Measurements from ENCODE around the gene CLEC2L.

Gene CLEC2L

DNA sequence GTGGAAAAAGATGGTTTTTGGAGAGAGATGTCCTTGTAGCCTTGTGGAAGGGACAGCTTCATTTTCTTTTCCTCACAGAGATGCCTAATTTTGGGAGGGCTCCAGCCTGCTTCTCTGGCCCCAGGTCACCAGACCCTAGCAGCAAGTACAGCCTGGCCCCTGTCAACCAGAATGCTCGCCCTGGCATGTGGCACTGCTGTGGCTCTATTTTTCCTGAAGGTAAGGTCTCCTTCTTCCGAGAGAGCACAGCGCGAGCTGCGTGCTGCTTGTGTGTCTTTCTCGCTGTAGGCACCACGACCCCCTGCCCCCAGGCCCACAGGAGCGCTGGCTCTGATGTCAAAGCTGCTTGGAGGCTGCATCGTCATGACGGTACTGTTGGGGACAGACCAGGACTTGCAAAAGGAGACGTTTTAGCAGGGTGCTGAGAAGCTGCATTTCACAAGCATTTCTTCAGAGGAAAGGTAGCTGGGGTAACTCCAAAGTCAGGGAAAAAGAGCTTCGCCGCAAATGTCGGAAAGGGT, 58.7 kb downstream of the CLEC2L start:
- H3K36me3 ChIP-seq (replicated peaks): peaks cover 10% of the 10 kb centered on the region; the same call in 1 of the 2 replicates
- no peak for DNase-seq (ENCODE audit: low spot score in 2 of 2)
- peaks cover 12% of the 10 kb centered on the region for H3K4me1 ChIP-seq
- no peaks in the 10 kb centered on the region for H3K27me3 ChIP-seq (ENCODE audit: low read depth)
- H3K9me3 ChIP-seq: no peaks in the 10 kb centered on the region
- in situ Hi-C loops (cut with MboI; ENCODE audit: low sequenced_read_pairs): no loop called here
- no peak overlapping the region for H3K4me3 ChIP-seq

DNA sequence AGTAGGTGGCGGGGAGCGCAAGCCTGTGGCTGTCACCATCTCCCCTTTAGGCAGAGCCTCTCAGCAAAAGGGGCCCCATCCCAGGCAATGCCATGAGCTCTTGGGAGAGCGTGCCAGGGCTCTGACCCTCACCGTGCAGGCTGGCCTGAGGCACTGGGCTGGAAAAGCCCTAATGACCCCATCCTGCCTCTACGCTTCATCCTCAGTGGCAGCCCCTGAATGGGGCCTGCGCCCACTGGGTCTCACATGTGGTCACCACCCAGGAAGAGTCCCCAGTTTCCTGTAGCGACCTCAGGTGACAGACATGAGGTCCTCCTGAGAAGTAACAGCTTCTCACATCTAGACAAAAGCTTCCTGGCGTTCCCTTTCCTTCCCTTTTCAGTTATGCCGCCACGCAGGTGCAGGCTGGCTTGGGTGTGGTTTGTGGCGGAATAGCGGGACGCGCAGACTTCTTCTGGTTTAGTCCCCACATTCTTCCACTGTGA, 59.2 kb downstream of the CLEC2L start:
- H3K36me3 ChIP-seq (replicated peaks): peaks cover 10% of the 10 kb centered on the region; the same call in 1 of the 2 replicates
- H3K4me1 ChIP-seq: peaks cover 12% of the 10 kb centered on the region
- DNase-seq (ENCODE audit: low spot score in 2 of 2): no peak
- H3K9me3 ChIP-seq: no peaks in the 10 kb centered on the region
- in situ Hi-C loops (cut with MboI; ENCODE audit: low sequenced_read_pairs): no loop called here
- H3K4me3 ChIP-seq: no peak overlapping the region
- H3K27me3 ChIP-seq (ENCODE audit: low read depth): no peaks in the 10 kb centered on the region

DNA sequence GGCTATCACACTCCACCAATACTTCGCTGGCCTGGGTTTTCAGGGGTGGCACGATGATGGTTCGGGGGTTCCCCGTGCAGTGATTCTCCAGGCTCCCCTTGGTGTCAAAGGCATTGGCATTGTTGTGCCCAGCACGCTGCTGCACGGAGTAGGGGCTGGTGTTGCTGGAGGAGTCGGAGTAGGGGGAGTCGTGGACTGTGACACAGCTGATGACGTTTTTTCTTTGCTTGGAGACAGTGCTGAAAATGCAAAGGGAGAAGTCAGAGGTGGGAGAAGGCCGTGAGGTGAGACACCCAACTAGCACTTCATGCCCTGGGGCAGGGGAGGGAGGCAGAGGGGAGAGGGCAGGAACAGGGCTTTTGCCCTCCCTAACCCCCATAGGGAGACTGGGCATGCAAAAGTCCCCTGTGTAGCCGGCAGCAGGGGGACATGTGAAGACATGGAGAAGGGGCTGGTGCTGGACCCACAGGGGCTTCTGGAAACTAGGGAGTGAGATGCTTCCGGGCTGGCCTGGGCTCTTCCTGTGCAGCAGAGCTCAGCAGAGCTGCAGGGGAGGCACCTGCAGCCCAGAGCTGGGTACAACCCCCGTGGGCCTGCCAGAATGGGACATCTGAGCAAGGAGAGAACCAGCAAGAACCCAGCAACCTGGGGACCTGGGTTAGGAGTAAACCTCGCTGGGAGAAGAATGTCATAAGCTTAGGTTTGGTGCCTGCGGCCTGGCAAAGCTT, 60.5 kb downstream of the CLEC2L start:
- peaks cover 12% of the 10 kb centered on the region for H3K4me1 ChIP-seq
- H3K36me3 ChIP-seq (replicated peaks): peaks cover 10% of the 10 kb centered on the region; the same call in 1 of the 2 replicates
- no peak overlapping the region for H3K4me3 ChIP-seq
- DNase-seq (ENCODE audit: low spot score in 2 of 2): no peak
- no peaks in the 10 kb centered on the region for H3K27me3 ChIP-seq (ENCODE audit: low read depth)
- in situ Hi-C loops (cut with MboI; ENCODE audit: low sequenced_read_pairs): no loop called here
- H3K9me3 ChIP-seq: no peaks in the 10 kb centered on the region

DNA sequence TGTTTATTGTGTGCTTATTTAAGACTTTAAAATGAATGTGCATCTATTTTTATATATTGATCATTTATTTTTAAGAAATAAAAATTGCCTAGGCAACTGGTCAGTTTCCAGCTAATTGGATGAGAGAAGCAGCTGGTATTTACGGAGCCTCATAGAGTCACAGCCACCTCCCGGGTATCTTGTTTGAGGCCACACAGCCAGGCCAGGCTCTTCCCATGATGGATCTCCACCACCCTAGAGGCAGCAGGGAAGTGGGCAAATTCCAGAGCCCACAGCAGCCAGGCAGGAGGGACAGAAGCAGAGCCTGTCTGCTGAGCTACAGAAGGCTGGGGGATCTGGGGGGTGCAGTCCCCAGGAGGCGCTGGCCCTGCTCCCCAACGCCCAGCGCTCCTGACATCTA, 61.6 kb downstream of the CLEC2L start:
- in situ Hi-C loops (cut with MboI; ENCODE audit: low sequenced_read_pairs): no loop called here
- peaks cover 10% of the 10 kb centered on the region; the same call in 1 of the 2 replicates for H3K36me3 ChIP-seq (replicated peaks)
- peaks cover 12% of the 10 kb centered on the region for H3K4me1 ChIP-seq
- H3K4me3 ChIP-seq: no peak overlapping the region
- H3K27me3 ChIP-seq (ENCODE audit: low read depth): no peaks in the 10 kb centered on the region
- H3K9me3 ChIP-seq: no peaks in the 10 kb centered on the region
- no peak for DNase-seq (ENCODE audit: low spot score in 2 of 2)

DNA sequence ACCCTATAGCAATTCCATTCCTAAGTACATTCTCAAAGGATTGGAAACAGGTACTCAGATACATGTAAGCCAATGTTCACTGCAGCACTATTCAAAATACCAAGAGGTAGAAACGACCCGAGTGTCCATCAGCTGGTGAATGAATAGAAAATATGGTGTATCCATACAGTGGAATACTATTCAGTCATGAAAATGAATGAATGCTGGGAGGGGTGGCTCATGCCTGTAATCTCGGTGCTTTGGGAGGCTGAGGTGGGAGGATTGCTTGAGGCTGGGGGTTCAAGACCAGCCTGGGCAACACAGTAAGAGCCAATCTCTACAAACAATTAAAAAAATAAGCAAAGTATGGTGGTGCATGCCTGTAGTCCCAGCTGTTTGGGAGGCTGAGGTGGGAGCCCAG, 62.8 kb downstream of the CLEC2L start:
- no peak for DNase-seq (ENCODE audit: low spot score in 2 of 2)
- Histone ChIP-seq H3K4me1 (peaks cover 12% of the 10 kb centered on the region), H3K27me3 (ENCODE audit: low read depth) (no peaks in the 10 kb centered on the region), H3K4me3 (no peak overlapping the region), H3K9me3 (no peaks in the 10 kb centered on the region), H3K36me3 (replicated peaks) (0 out of 2 replicates have a peak, but pooled peaks cover 7% of the 10 kb centered on the region)
- in situ Hi-C loops (cut with MboI; ENCODE audit: low sequenced_read_pairs): no loop called here

DNA sequence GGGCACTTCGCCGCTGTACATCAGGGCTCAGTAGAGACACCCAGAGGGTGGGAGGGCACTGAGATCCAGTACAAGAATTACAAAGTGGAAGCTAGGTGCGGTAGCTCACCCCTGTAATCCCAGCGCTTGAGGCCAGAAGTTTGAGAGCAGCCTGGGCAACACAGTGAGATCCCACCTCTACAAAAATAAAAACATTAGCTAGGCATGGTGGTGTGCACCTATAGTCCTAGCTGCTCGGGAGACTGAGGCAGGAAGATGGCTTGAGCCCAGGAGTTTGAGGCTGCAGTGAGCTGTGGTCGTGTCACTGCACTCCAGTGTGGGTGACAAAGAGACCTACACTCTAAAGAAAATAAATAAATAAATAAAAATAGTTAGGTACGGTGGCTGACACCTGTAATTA, 64.0 kb downstream of the CLEC2L start:
- no peak for DNase-seq (ENCODE audit: low spot score in 2 of 2)
- in situ Hi-C loops (cut with MboI; ENCODE audit: low sequenced_read_pairs): no loop called here
- 0 out of 2 replicates have a peak, but pooled peaks cover 7% of the 10 kb centered on the region for H3K36me3 ChIP-seq (replicated peaks)

DNA sequence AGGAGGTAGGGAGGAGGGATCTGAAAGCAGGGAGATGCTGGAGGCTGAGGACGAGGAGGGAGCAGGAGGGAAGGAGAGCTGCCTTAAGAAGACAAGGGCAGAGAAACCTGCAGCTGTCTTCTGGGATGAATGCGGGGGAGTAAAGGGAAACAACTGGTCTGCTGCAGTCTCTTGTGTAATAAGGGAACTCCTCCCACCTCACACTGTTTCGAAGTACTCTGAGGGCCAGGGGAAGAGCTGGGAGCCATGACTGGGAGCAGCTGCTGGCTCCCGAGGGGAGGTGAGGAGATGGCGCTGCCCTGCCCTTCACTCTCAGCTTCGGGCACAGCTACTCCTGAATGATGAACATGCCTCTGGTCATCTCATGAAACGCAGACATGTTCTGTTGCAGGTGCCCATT, 65.1 kb downstream of the CLEC2L start:
- no peak for DNase-seq (ENCODE audit: low spot score in 2 of 2)
- H3K27me3 ChIP-seq (ENCODE audit: low read depth): no peaks in the 10 kb centered on the region
- peaks cover 12% of the 10 kb centered on the region for H3K4me1 ChIP-seq
- H3K36me3 ChIP-seq (replicated peaks): 0 out of 2 replicates have a peak, but pooled peaks cover 3% of the 10 kb centered on the region
- no peaks in the 10 kb centered on the region for H3K9me3 ChIP-seq
- H3K4me3 ChIP-seq: no peak overlapping the region
- in situ Hi-C loops (cut with MboI; ENCODE audit: low sequenced_read_pairs): no loop called here

More for the DNA sequence above, 64.0 kb downstream of the CLEC2L start:
- H3K27me3 ChIP-seq (ENCODE audit: low read depth): no peaks in the 10 kb centered on the region
- no peak overlapping the region for H3K4me3 ChIP-seq
- H3K4me1 ChIP-seq: peaks cover 12% of the 10 kb centered on the region
- H3K9me3 ChIP-seq: no peaks in the 10 kb centered on the region

DNA sequence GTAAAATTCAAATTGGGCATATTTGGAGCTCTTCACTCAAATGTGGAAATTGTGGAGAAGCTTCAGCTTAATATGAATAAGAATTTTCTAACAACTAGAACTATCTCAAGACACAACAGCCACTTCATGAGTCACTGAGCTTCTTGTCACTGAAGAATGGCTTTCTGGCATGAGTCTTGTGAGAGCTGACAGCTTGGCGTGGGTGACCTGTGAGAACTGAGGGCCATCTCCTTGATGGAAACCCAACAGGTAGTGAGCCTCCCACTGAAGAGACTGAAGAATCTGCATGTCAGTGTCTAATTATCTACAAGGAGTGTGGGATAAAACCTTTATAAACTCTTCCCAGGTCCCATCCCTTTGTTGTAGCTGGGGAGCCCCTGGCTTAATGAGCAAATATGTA, 66.0 kb downstream of the CLEC2L start:
- H3K9me3 ChIP-seq: no peaks in the 10 kb centered on the region
- no peaks in the 10 kb centered on the region for H3K36me3 ChIP-seq (replicated peaks)
- H3K4me3 ChIP-seq: no peak overlapping the region
- H3K4me1 ChIP-seq: peaks cover 12% of the 10 kb centered on the region
- in situ Hi-C loops (cut with MboI; ENCODE audit: low sequenced_read_pairs): no loop called here
- no peak for DNase-seq (ENCODE audit: low spot score in 2 of 2)
- no peaks in the 10 kb centered on the region for H3K27me3 ChIP-seq (ENCODE audit: low read depth)

DNA sequence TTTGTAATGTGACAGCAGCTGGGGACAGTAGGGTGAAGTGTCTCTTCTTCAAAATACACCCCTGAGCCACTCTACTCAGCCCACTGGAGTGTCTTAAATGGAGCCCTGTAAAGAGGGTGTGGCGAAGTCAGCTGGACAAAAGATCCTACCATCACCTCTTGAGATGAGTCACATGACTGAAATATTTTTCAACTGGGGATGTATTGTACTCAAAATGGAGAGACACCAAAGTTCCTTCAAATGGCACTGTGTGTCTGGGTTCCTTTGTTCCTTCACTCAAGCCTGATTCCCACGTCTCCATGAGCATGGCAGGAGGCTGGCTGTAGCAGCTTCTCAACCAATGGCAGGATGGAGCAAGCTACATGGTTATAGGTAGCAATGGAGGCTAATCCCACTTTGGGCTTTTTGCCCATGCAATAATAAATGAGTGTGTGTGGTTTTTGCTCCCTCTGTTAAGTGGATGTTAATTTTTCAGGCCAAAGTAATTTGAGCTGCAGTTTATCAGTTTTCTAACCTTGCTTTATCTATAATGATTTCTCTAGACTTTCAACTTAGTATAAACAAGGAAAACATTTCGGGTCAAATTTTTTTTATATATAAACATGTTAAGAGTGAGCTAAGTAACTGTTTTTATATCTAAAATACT, 68.2 kb downstream of the CLEC2L start:
- in situ Hi-C loops (cut with MboI; ENCODE audit: low sequenced_read_pairs): no loop called here
- Histone ChIP-seq H3K27me3 (ENCODE audit: low read depth) (no peaks in the 10 kb centered on the region), H3K4me3 (no peak overlapping the region), H3K9me3 (no peaks in the 10 kb centered on the region), H3K4me1 (no peaks in the 10 kb centered on the region), H3K36me3 (replicated peaks) (peaks cover 4% of the 10 kb centered on the region; the same call in 1 of the 2 replicates)
- DNase-seq (ENCODE audit: low spot score in 2 of 2): no peak

DNA sequence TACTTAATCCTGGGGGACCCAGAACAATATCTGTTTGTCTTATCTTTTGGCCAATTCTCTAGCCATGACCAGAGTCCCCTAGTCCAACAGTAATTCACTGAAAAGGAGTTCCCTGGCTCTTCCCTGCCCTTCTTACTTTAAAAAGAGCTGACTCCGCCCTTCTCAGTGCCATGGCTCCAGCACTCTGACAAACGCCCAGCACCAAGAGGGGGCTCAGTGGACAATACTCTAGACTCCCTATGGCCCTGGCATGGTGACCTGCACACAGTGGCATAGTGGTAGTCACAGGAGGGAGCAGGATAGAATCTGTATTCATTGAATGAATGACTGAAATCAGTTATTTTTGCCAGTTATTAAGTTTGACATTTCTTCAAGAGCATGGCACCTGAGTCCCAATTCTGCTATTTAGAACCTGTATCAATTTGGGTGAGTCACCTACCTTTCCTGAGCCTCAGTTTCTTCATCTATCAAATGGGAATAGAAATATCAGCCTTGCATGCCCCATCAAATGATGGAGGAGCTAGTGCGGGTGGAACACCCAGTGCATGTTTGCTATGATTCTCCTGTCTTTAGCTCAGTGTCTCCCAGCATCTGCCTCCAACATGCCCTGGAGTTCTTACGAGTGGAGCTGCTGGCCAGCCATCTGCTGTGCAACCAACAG, 69.4 kb downstream of the CLEC2L start:
- DNase-seq (ENCODE audit: low spot score in 2 of 2): no peak
- in situ Hi-C loops (cut with MboI; ENCODE audit: low sequenced_read_pairs): no loop called here
- H3K36me3 ChIP-seq (replicated peaks): peaks cover 4% of the 10 kb centered on the region; the same call in 1 of the 2 replicates

DNA sequence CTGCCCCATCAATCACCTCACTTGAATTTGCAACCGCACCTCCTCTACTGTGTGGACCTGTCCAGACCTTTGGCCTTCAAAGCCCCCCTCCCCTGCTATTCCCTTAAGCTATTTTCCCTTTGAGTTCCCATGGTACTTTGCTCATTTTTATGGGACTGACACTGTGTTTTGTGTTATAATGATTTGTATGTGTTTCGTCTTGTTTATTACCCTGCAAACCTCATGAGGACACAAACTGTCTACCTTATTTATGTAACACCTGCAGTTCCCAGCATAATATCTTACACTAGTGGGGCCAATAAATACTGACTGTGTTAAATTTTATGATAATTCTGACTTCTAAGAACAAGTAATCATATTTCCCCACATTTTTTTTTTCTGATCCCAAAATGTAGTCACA, 70.6 kb downstream of the CLEC2L start:
- H3K36me3 ChIP-seq (replicated peaks): peaks cover 4% of the 10 kb centered on the region
- H3K4me3 ChIP-seq: no peak overlapping the region

More for the DNA sequence above, 69.4 kb downstream of the CLEC2L start:
- H3K4me1 ChIP-seq: no peaks in the 10 kb centered on the region
- no peak overlapping the region for H3K4me3 ChIP-seq
- H3K9me3 ChIP-seq: no peaks in the 10 kb centered on the region
- no peaks in the 10 kb centered on the region for H3K27me3 ChIP-seq (ENCODE audit: low read depth)

More for the DNA sequence above, 70.6 kb downstream of the CLEC2L start:
- Histone ChIP-seq H3K9me3 (no peaks in the 10 kb centered on the region), H3K27me3 (ENCODE audit: low read depth) (no peaks in the 10 kb centered on the region), H3K4me1 (no peaks in the 10 kb centered on the region)
- in situ Hi-C loops (cut with MboI; ENCODE audit: low sequenced_read_pairs): no loop called here
- DNase-seq (ENCODE audit: low spot score in 2 of 2): no peak

All from HAP-1 (cell line).